NCI-H526 treated with DMSO at 0.1 percent for 48 hours (cell line): ENCODE measurements around the gene CMTM8.

Experiments
- DNase-seq: peaks from one replicate; lab custom pipeline; 2025; lab: John Stamatoyannopoulos, UW

CMTM8 gene

DNA sequence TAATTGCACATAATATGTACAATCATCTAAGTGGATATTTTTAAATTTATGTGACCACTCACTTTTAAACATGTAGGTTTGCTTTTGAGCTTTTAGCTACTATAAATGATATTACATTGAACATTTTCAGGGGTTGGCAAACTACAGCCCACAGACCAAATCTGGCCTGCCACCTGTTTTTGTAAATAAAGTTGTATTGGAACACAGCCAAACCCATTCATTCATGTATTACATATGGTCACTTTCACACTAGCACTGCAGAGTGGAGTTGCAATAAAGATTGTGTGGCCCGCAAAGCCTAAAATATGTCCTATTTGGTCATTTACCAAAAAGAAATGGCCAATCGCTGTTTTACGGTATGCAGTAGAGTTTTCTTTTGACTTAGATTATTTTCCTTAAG, 174.4 kb downstream of the CMTM8 start:
- DNase-seq = no peak

GRCh38 chr3:32413845-32414521, 175.5 kb downstream of the CMTM8 start:
- no peak for DNase-seq

GRCh38 chr3:32414522-32415202, 176.2 kb downstream of the CMTM8 start:
- no peak for DNase-seq

GRCh38 chr3:32419742-32420125, 181.3 kb downstream of the CMTM8 start:
- no peak for DNase-seq
